Epithelial cell of esophagus (primary cell): ENCODE results near the gene ZNRF1.

Experiments
- DNase-seq: peaks from one replicate; pipeline ENCODE4 v3.0.0; 2010; ENCODE audit warnings: low read depth
- H3K4me3 ChIP-seq: 2 replicates; pipeline ENCODE4 v1.5.1; 2011; ENCODE audit warnings: mild to moderate bottlenecking, low read length, control low read depth
- TF ChIP-seq, protein P1 (sequence below): IDR thresholded peaks from 2 replicates; pipeline ENCODE4 v1.5.1; 2011; ENCODE audit warnings: low read depth, mild to moderate bottlenecking, low read length, control low read depth, inconsistent platforms; ENCODE audit not compliant: insufficient read depth; ENCODE audit errors: missing control alignments

The ZNRF1 gene

DNA sequence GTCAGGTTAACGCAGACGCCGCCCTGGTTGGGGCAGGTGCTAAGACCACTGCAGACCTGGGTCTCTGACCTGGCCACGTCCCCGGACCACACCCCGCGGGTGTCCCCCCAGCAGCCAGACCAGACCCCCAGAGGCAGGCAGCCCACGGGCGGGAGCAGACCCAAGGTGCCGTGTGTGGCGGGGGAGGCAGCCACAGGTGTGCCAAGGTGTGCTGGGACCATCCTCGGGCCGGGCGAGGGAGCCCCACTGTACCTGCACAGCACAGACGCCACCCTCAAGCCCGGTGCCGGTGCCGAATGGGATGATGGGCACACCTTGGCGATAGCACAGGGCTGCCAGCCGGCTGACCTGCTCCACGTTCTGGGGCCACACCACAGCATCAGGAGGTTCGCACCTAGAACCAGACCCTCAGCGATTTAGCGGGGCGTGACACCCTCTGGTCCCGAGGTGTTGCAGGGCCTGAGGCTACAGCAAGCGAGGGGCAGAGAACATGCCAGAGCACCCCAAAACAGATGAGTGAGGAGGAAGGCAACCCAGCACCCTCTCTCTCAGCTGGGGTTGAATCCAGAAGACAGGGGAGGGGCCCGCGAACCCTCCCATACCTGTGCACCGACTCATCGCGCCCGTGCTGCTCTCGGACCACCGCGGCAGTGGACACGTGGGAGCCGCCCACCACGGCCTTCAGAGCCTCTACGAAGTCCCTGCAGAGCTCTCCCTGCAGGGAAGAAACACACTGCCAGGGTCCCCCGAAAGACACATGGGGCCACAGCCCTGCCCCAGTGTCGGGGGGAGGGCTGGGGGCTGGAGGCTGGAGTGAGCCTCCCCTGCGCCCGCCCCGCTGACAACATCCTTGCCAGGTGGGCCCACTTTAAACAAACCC lies 116.4 kb downstream of the ZNRF1 start:
- DNase-seq, result no peak
- TF ChIP-seq, protein P1, sequence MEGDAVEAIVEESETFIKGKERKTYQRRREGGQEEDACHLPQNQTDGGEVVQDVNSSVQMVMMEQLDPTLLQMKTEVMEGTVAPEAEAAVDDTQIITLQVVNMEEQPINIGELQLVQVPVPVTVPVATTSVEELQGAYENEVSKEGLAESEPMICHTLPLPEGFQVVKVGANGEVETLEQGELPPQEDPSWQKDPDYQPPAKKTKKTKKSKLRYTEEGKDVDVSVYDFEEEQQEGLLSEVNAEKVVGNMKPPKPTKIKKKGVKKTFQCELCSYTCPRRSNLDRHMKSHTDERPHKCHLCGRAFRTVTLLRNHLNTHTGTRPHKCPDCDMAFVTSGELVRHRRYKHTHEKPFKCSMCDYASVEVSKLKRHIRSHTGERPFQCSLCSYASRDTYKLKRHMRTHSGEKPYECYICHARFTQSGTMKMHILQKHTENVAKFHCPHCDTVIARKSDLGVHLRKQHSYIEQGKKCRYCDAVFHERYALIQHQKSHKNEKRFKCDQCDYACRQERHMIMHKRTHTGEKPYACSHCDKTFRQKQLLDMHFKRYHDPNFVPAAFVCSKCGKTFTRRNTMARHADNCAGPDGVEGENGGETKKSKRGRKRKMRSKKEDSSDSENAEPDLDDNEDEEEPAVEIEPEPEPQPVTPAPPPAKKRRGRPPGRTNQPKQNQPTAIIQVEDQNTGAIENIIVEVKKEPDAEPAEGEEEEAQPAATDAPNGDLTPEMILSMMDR, result no peak
- no peak overlapping the region for H3K4me3 ChIP-seq

DNA sequence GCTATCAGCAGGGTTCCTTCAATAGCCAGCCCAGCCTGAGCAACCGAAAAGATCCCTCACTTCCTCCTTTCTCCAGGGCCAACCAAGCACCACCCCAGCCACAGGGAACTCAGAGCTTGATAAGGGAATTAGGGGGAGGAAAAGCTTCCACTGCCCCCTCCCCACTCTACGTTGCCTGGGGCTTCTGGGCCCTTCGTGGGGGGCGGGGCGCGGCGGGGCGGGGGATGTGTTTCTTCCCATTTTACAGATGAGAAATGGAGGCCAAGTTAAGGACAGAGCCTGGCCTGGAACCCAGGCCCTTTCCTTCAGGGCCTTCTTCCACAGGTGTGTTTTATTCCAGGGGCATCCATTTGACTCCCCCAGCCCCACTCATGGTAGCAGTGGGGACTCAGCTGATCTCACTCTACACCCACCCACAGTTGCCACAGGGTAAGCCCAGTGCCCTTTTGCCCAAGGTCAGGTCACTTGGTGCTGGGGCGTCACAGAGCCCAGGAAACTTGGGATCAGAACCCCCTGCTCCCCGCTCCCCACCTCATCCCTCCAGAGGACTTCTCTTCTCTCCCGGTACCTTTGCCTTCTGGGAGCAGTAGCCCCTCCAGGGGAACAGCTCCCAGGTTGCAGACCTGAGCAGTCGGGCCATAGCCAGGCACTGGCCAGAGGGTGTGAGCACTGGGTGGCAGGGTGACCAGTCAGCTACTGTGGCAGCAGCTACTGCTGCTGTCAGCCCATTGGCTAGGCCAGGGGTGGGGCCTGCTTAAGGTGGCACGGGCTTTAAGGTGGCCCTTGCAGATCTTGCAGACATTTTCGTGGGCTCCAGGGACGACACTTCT lies 117.5 kb downstream of the ZNRF1 start, which contains the start of gene LDHD:
Gene LDHD, minus strand, starts transcription at position 700 of the 830 bp plus-strand sequence. Its CDS starts 60 bp downstream, at position 640.
- H3K4me3 ChIP-seq, result no peak within 1 kb of the TSS
- DNase-seq, result peak; percentile 33
- TF ChIP-seq, protein P1, result no peak

DNA sequence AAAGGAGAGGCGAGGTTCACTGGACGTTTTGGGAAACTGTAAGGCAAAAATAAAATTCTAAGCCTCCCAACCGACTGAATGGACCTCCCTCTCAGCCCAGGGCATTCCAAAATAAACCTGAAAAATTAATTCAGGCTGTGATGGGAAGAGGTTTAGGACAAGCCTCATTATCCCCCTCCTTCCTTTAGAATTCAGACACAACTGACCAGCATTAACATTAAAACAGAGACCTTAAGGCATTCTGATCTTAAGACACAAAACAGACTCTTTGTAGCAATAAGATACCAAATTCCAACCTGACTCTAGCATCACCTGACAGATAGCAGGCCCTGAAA lies 118.1 kb downstream of the ZNRF1 start:
- no peak for DNase-seq
- no peak overlapping the region for H3K4me3 ChIP-seq
- TF ChIP-seq, protein P1, result no peak

DNA sequence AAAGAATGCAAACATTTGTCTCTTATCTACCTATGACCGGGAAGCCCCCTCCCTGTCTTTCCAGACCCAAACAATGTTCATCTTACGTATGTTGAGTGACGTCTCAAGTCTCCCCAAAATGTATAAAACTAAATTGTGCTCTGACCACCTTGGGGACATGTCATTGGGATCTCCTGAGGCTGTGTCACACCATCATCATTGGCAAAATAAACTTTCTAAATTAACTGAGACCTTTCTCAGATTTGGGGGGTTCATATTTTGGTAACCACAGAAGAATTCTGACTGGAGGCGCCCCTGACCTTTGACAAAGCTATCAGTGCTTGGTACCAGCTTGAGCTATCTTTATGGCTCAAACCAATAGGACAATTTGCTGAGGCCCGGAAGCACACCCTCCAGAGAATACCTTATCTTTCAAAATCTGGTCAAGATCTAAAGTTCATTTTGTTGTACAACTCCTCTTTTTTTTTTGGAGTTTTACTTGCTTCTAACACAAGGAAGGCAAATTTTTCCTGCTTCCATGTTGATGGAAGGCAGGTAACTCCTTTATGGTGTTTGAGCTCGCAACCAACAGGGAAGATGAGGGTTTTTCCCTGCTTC lies 120.2 kb downstream of the ZNRF1 start:
- no peak for DNase-seq
- TF ChIP-seq, protein P1, result no peak
- H3K4me3 ChIP-seq, result no peak overlapping the region

DNA sequence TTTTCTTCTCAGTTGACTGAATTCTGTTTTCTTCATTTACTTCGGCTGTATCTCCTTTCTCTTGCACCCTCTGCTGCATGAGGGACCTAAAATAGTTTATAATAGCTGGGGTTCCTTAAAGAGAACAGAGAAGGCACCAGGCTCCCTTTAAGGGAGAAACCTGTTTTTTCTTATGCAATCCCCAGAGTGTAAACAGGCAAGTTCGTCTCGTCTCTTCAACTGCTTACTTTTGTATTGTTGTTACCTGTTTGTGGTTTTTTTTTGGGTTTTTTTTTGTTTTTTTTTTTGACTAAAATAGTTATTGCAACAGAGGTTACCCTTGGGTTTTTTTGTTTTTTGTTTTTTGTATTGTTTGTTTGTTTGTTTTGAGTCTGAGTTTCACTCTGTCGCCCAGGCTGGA lies 121.4 kb downstream of the ZNRF1 start:
- TF ChIP-seq, protein P1, result no peak
- DNase-seq, result no peak
- H3K4me3 ChIP-seq, result no peak overlapping the region

DNA sequence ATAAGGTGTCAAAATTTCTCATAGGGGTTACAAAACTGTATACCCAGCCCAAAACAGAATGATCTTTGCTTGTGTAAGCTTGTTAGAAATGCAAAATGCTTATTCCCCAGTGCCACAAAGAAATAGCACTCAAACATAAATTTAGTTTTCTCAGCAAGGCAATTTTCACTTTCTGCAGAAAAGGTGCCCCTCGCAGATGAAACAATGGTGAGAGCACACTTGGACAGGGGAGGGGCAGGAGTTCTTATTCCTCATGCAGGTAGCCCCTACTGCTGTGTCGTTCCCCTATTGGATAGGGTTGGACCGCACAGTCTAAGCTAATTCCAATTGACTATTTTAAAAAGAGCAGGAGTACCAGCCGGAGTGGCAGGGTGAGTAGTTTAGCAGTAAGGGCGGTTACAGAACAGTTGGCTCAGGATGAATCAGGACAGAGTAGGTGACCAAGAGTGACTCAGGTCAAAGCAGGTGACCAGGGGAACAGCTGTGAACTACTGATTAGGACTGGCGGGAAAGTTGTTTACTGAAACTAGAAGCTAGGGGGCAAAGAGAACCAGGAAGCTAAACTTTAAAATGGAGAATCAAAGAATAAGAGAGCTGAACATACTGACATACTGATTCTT lies 123.2 kb downstream of the ZNRF1 start:
- TF ChIP-seq, protein P1, result no peak
- DNase-seq, result no peak
- no peak overlapping the region for H3K4me3 ChIP-seq
